Fibroblast of the aortic adventitia (primary cell): ENCODE data around the gene KDM2B. TPM values are rescaled to one million over a fixed set of nuclear protein-coding genes. Genes with fewer than 3 reads are reported as not detected.

ENCODE experiments used
- DNase-seq: peaks from one replicate; pipeline ENCODE4 v3.0.0-alpha.2; 2010; ENCODE audit warnings: low read depth
- H3K4me3 ChIP-seq: 2 replicates; pipeline ENCODE4 v1.5.1; 2011; ENCODE audit warnings: low read depth, mild to moderate bottlenecking, control low read depth, low read length, moderate library complexity
- CTCF ChIP-seq: IDR thresholded peaks from 2 replicates; pipeline ENCODE4 v1.5.1; 2011; ENCODE audit warnings: mild to moderate bottlenecking, low read length, control low read depth, inconsistent platforms; ENCODE audit not compliant: insufficient read depth
- total RNA-seq: library from RNA; depleted of rRNA; stranded (reverse); fragments of >200 nt; gene quantifications from 2 replicates; pipeline ENCODE4 v1.2.3, GENCODE V29; 2012; ENCODE audit warnings: low replicate concordance

Gene KDM2B
- total RNA-seq, 1 donor, result 26.8 TPM

DNA sequence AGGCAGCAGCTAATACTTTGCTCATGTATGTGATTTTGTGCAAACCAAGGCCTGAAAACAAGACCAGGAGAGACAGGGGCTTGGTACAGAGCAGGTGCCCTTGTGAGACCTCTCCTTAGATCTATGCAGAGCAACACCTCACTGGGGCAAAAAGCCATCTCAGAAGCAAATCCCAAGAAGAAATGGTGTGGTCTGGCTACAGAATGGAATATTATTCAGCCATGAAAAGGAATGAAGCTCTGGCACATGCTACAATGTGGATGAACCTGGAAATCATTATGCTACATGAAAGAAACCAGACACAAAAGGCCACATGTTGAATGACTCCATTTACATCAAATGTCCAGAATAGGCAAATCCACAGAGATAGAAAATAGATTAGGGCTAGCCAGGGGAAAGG lies 61.6 kb downstream of the KDM2B start:
- no peak for DNase-seq
- no peak overlapping the region for H3K4me3 ChIP-seq
- TF ChIP-seq CTCF, result no peak

- TF ChIP-seq CTCF, result no peak
- no peak for DNase-seq
Observed at GRCh38 chr12:121518656-121519055, 62.2 kb downstream of the KDM2B start.

GRCh38 chr12:121516437-121517011 lies 64.3 kb downstream of the KDM2B start:
- no peak overlapping the region for H3K4me3 ChIP-seq
- TF ChIP-seq CTCF, result no peak
- no peak for DNase-seq

More at GRCh38 chr12:121518656-121519055, 62.2 kb downstream of the KDM2B start:
- no peak overlapping the region for H3K4me3 ChIP-seq

DNA sequence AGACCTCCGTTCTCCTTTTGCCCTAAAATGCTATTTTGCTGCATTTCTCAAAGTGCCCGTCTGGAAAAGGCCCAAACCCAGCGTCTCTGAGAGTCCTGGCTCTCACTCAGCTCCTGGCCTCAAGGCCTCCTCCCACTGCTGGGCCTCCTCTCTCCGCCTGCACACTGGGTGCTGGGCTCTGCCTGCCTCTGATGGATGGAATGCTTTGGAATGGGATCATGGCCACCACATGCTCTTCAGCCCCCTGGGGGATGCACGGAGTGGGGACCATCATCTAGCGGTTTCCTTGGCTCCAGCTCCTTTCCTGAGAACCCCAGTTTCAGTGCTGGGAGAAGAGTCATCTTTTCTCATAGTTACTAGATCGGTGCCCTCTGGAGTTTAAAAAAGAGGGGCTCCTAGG lies 65.2 kb downstream of the KDM2B start:
- H3K4me3 ChIP-seq, result no peak overlapping the region
- no peak for TF ChIP-seq CTCF

DNA sequence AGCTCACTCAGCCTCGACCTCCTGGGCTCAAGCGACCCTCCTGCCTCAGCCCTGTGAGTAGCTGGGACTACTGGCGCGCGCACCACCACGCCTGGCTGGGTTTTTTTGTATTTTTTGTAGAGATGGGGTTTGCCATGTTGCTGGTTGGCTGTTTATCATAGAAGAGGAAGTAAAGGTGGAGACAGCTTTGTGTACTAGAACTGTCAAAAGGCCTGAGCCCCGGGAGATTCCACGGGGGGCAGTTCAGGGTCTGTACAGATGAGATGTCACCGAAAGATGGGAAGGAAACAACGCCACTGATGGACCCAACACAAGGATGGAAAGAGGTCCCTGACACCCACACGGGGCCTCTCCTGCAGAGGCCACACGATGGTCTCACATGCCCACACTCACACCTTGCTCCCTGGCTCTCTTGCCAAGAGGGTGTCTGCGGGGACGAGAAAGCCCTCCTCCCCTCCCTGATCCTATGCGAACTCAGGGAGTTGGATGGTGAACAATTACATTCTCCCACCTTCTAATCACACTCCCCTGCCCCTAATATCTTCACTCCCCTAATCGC lies 66.6 kb downstream of the KDM2B start:
- no peak overlapping the region for H3K4me3 ChIP-seq
- no peak for DNase-seq
- no peak for TF ChIP-seq CTCF

More for the DNA sequence above, 65.2 kb downstream of the KDM2B start:
- DNase-seq, result no peak

GRCh38 chr12:121513464-121514183 lies 67.2 kb downstream of the KDM2B start:
- TF ChIP-seq CTCF, result no peak
- no peak overlapping the region for H3K4me3 ChIP-seq
- DNase-seq, result no peak
